GM20000 (cell line): ENCODE measurements around the gene MED12L.

ENCODE experiments used
- DNase-seq: peaks from one replicate; pipeline ENCODE4 v3.0.0; 2012; ENCODE audit warnings: low spot score
- CTCF ChIP-seq: IDR thresholded peaks from 2 replicates; pipeline ENCODE4 v1.5.1; 2012; ENCODE audit warnings: mild to moderate bottlenecking, control low read depth; ENCODE audit errors: extremely low read depth, missing control alignments

The MED12L gene

DNA sequence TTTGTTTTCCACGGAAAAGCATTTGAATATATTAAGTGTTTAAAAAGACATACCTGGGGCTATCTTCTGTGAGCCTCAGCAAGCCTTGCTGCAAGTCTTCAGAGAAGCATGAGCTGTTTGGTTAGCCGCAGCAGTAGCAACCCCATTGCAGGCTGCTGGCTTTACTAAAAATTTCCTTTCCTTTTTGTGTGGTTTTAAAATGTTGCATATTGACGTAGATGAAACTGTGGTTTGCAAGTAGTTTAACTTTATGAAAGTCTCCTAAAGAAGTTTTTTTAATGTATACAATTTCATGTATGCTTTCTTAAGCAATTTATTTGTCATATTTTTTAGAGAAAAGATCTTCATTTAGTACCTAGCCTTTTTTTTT lies 117.6 kb downstream of the MED12L start, which contains the start of gene GPR171:
Gene GPR171, minus strand, starts transcription at position 166 of the 370 bp plus-strand sequence. CDS start 3,830 bp downstream, outside the sequence.
- DNase-seq: peak; percentile 43
- no peak for TF ChIP-seq CTCF

DNA sequence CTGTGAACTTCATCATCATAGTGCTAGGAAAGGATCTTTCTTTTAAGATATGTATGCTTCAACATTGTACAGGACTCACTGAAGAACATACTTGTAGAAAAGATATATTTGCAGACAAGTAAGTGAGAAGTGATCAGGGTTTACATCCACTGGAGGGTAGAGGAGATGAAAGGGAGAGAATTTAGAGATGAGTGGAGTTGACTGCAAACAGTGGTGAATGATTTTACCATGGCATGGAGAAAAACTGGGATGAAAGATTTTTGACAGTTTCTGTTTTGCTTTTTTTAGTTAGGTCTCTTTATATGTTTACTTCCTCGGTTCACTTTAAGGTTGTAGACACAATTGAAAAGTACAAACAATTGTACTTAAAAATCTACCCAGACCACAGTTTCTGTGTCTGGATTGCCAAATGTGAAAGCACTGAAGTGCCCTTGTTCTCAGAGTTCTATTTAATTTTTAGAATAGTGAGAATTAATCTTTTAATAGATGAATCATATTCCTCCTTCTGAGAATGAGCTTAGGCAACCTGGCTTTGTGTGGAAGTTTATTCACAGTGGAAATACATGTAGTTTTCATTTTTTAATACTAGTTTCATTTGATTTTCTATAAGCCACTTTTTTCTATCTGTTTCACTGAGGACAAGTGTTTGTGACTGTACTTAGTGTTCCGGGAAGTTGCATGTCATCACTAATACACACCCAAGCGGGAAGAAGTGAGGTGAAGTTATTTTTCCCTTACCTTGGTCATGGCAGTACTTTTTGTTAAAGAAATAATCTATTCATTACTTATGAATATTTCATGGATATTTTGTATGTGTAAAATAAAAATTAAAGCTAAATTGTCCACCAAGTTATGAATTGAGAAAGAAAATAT lies 119.3 kb downstream of the MED12L start:
- TF ChIP-seq CTCF: no peak
- DNase-seq: no peak

DNA sequence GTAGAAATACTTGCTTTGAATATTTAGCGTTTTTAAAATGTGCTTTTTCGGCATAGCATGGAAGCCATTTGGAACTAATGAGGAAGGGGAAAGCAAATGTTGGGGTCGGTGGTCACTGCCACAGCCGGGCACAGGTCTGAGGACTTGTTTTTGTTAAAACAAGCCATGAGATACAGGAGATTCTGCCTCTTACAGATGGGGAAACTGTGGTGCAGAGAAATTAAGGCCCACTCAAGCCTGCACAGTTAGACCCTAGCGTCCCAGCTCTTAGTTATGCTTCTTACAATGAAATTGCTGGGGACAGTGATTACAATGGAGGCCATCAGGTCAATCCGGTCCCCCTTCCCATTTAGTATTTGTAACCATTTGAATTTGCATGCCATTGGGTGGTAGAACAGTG lies 120.0 kb downstream of the MED12L start:
- no peak for TF ChIP-seq CTCF
- DNase-seq: no peak

DNA sequence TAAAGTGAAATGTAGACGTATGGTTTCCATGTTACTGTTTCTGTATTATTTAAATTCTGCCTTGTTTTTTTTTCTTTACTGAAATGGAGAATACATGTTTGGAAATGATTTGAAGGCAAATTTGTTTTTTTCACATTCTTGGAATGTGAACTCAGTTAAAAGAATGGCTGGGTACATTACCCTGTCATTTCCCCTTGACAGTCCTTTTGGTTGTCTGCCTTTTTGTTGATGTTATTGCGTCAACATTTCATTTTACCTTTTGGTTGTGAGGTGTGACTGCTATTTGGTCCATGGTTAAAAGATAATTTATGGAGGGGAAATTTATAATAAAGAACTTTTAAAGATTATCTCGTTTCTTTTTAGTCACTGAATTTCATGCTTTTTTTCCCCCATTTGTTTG lies 120.7 kb downstream of the MED12L start:
- TF ChIP-seq CTCF: no peak

GRCh38 chr3:151209654-151210053 lies 124.2 kb downstream of the MED12L start:
- no peak for TF ChIP-seq CTCF
- no peak for DNase-seq

More for the DNA sequence above, 120.7 kb downstream of the MED12L start:
- DNase-seq: no peak

DNA sequence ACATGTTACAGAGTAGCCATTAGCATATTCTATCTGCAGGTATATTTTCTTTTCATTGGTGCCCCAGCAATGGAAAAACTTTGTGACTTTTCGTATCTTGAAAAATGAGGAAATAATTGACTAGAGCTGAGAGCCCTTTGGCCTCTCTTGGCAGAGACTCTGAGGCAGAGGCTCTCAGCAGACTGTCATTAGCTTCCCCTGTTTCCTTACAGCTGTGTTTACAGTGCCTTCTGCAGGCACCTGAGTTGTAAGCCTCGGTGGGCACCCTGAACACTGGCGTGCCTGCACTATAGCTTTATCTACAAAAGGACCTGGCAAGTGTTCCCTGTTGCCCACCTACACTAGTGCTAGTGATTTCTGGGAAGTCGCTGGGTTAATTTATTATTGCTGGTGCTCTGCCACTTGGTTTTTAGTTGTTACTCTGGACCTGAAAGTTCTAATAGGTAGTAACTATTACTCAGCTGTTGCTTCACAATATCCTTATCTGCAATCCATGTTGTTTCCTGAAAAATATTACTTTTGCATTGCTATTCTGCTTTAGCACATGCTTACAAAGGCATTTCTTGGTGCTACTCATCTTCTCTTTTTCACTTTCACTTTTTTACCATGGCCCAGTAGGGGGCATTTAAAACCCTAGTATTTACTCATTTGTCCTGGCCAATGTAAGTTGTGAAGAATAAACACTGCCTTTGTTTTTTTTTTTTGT lies 125.4 kb downstream of the MED12L start:
- TF ChIP-seq CTCF: no peak

GRCh38 chr3:151213151-151213550 lies 127.7 kb downstream of the MED12L start:
- no peak for TF ChIP-seq CTCF
- no peak for DNase-seq

More for the DNA sequence above, 125.4 kb downstream of the MED12L start:
- DNase-seq: peak; percentile 7
